Heart right ventricle (tissue), 16 donors: ENCODE data around the gene HID1. TPM values are rescaled to one million over a fixed set of nuclear protein-coding genes. Genes with fewer than 3 reads are reported as not detected.
A peak's percentile ranks its signal among the peaks of the same experiment; 100 is the strongest.

Source experiments
- ATAC-seq, 8 donors: fragments of 200-7000 bp; cut with Tn5 transposase; one replicate each; pipeline ENCODE4 v1.9.1; 2020; ENCODE audit warnings: mild to moderate bottlenecking in 8 of 8, moderate library complexity in 8 of 8, moderate number of reproducible peaks in 1 of 8
- DNase-seq, 2 donors: peaks; one replicate each; pipeline ENCODE4 v3.0.0-alpha.2; 2020
- H3K27ac ChIP-seq, 10 donors: fragments of 200-600 bp; sonication (generic) in 2 of 10; one replicate each; pipeline versions ENCODE4 v1.5.0 to v1.8.0; 2020 to 2022; ENCODE audit warnings: mild to moderate bottlenecking in 3 of 10
- H3K27me3 ChIP-seq, 7 donors: fragments of 200-600 bp; one replicate each; pipeline ENCODE4 v1.8.0; 2021 to 2022; ENCODE audit warnings: mild to moderate bottlenecking in 2 of 7
- H3K36me3 ChIP-seq, 9 donors: fragments of 200-600 bp; sonication (generic) in 1 of 9; one replicate each; pipeline versions ENCODE4 v1.5.0 to v1.8.0; 2020 to 2022; ENCODE audit warnings: mild to moderate bottlenecking in 2 of 9
- H3K4me1 ChIP-seq, 9 donors: fragments of 200-600 bp; sonication (generic) in 1 of 9; one replicate each; pipeline versions ENCODE4 v1.5.0 to v1.8.0; 2020 to 2022; ENCODE audit warnings: mild to moderate bottlenecking in 4 of 9
- H3K4me3 ChIP-seq, 10 donors: fragments of 200-600 bp; sonication (generic) in 2 of 10; one replicate each; pipeline versions ENCODE4 v1.5.0 to v1.8.0; 2020 to 2022; ENCODE audit warnings: mild to moderate bottlenecking in 7 of 10, moderate library complexity in 2 of 10
- H3K9me3 ChIP-seq, 11 donors: fragments of 200-600 bp in 10 of 11; sonication (generic) in 2 of 11; one replicate each; pipeline versions ENCODE4 v1.5.0 to v1.8.0; 2013 to 2022; ENCODE audit warnings: mild to moderate bottlenecking in 2 of 11, control low read depth in 1 of 11, moderate library complexity in 1 of 11
- WGBS, 2 donors: extraction: QIAGEN DNeasy Blood & Tissue Kit; methylation state at CpG; one replicate each; pipeline ENCODE4 v1.1.7; 2013; ENCODE audit warnings: inconsistent platforms in 1 of 2; 5-methylcytosine and 5-hydroxymethylcytosine counted together
- intact Hi-C, 10 donors: fragments of 100-400 bp; cut with DNase I; formaldehyde crosslinking; loops; one replicate each; pipeline versions ENCODE4 v1.11.1 to v1.14.2; 2022
- long read RNA-seq, 3 donors: library from polyadenylated mRNA; unstranded; transcript quantifications; one replicate each; pipeline ENCODE4 v2.0.0, GENCODE V29; 2020 to 2021
- polyA plus RNA-seq, 2 donors: library from polyadenylated mRNA; stranded (reverse); fragments of 200-250 nt; gene quantifications; one replicate each; pipeline ENCODE4 v1.2.3, GENCODE V29; 2013
- total RNA-seq, 10 donors: library from RNA; stranded (reverse); fragmentation: NEBNext Ultra II Directional in 3 of 10; extraction: Animal tissue kit (Norgen Biotek cat#: 25700) in 3 of 10; gene quantifications; one replicate each; pipeline versions ENCODE4 v1.2.1 to v1.2.4, GENCODE V29; 2021 to 2023
- TF ChIP-seq, protein P1 (sequence below), 9 donors: fragments of 200-600 bp; sonication (generic) in 2 of 9; IDR thresholded peaks; one replicate each; pipeline versions ENCODE4 v1.5.0 to v1.8.0; 2021 to 2022; ENCODE audit warnings: antibody characterized with exemption in 9 of 9, mild to moderate bottlenecking in 5 of 9, moderate library complexity in 1 of 9
- donor health status: Arrhythmogenic right ventricular cardiomyopathy.
- donor health status: ischemic (EF 13 %, LVEDD 7.1; RV severe dilation, severe dysfunction).
- donor health status: healthy with polysubstance abuse.
- donor health status: DM: no; HTN: yes; CAD: no.
- donor health status: DM: no; HTN: no; CAD: no.
- donor health status: ischemic (EF 25% LVEDD 6.9; RV normal size, moderate dysfunction).
- donor health status: ischemic (EF 25% LVEDD 5.7; RV mildly dilated, moderate dysfunction).
- donor health status: healthy.
- donor health status: DM: yes; HTN: yes; CAD: no.
- donor health status: Ischemic cardiomyopathy.
- donor health status: ischemic (EF 35%, LVEDD 5.7; RV mildly dilated, moderate dysfunction).
- donor health status: nonischemic (EF 11% LVEDD 7.7; RV severe dilation, severe dysfunction).
- donor health status: DM: yes; HTN: yes; CAD: no.
- donor health status: PGD.
- donor health status: ischemic (EF 29% LVEDD 5.4; RV normal size, mild dysfunction).
- donor health status: nonischemic (EF 23%, LVEDD 6.1; RV moderate dilation, normal function).

Gene HID1, protein sequence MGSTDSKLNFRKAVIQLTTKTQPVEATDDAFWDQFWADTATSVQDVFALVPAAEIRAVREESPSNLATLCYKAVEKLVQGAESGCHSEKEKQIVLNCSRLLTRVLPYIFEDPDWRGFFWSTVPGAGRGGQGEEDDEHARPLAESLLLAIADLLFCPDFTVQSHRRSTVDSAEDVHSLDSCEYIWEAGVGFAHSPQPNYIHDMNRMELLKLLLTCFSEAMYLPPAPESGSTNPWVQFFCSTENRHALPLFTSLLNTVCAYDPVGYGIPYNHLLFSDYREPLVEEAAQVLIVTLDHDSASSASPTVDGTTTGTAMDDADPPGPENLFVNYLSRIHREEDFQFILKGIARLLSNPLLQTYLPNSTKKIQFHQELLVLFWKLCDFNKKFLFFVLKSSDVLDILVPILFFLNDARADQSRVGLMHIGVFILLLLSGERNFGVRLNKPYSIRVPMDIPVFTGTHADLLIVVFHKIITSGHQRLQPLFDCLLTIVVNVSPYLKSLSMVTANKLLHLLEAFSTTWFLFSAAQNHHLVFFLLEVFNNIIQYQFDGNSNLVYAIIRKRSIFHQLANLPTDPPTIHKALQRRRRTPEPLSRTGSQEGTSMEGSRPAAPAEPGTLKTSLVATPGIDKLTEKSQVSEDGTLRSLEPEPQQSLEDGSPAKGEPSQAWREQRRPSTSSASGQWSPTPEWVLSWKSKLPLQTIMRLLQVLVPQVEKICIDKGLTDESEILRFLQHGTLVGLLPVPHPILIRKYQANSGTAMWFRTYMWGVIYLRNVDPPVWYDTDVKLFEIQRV
- total RNA-seq: 10 to 100 TPM in 4 of 10 donors, 1 to 10 TPM in 6; 3.9 to 15.5 (median 9.5) TPM
- 10 to 100 TPM in 1 of 2 donors, 1 to 10 TPM in 1; 8.0 to 23.8 TPM for polyA plus RNA-seq
- long read RNA-seq, donor 1, partial matches to known transcripts: 3 of 7 reads
- long read RNA-seq, donor 1, other reads (novel, unspliced or antisense): 2 of 7 reads
- long read RNA-seq, donor 2, partial matches to known transcripts: 5 of 10 reads
- long read RNA-seq, donor 2, other reads (novel, unspliced or antisense): 3 of 10 reads
- long read RNA-seq, donor 3, partial matches to known transcripts: 2 of 3 reads
- long read RNA-seq, donor 3, other reads (novel, unspliced or antisense): 1 of 3 reads

- Histone ChIP-seq H3K27ac (peak within 1 kb of the TSS; percentile 54 to 86 (median 76)), H3K4me1 (peaks cover 5 to 34% (median 22%) of the 10 kb centered on the region in 9 donors), H3K9me3 (no peaks in the 10 kb centered on the region), H3K4me3 (peak within 1 kb of the TSS; percentile 53 to 90 (median 73)), H3K27me3 (peaks cover 0 to 51% (median 0%) of the 10 kb centered on the region in 7 donors), H3K36me3 (no peaks in the 10 kb centered on the region)
- intact Hi-C loops: loop anchor here in 1 of 10 donors (10.0 kb wide), 1 partner anchor 142 kb away; no protein-coding TSS in a partner anchor
- peak; percentile 62 to 79 (median 72) for ATAC-seq
- DNase-seq: peak; percentile 45 to 74
- 2% methylated on average over 71 to 95 of the region's 95 CpGs for WGBS, 2 donors
- TF ChIP-seq, protein P1, sequence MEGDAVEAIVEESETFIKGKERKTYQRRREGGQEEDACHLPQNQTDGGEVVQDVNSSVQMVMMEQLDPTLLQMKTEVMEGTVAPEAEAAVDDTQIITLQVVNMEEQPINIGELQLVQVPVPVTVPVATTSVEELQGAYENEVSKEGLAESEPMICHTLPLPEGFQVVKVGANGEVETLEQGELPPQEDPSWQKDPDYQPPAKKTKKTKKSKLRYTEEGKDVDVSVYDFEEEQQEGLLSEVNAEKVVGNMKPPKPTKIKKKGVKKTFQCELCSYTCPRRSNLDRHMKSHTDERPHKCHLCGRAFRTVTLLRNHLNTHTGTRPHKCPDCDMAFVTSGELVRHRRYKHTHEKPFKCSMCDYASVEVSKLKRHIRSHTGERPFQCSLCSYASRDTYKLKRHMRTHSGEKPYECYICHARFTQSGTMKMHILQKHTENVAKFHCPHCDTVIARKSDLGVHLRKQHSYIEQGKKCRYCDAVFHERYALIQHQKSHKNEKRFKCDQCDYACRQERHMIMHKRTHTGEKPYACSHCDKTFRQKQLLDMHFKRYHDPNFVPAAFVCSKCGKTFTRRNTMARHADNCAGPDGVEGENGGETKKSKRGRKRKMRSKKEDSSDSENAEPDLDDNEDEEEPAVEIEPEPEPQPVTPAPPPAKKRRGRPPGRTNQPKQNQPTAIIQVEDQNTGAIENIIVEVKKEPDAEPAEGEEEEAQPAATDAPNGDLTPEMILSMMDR (IDR thresholded peaks at IDR 0.05): no peak
Measured at GRCh38 chr17:74972107-74972972, at the start of gene HID1. TSS of gene HID1 (minus strand) at chr17:74972759. CDS start at chr17:74972656, 103 bp downstream.

DNA sequence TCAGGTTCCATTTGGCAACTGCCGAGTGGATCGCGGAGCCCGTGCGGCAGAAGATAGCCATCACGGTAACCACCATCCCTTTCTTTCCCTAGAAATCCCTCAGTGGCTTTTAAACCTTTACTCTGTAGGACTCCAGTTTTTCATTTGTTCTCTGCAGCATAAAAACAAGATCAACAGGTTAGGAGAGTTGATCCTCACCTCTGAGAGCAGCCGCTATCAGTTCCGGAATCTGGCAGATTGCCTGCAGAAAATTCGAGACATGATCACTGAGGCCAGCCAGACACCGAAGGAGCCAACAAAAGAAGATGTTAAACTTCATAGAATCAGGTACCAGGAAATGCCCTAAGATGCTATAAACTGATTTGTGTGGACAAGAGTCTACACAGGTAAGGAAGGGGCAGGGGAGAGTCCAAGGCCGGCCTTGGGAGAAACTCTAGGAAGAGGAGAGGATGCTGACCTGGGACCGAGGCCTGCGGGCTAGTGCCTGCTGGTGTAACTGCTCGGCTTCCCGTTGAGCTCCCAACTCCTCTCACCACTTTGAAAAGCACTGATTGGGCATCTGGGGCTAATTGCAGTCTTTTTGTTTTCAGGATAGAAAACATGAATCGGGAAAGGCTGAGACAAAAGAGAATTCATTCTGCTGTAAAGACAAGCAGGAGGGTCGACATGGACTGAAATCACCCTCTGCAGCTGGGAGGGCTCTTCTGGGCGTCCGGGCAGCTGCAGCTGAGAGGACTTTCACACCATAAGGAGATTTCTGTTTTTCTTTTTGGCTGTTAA lies 48.0 kb upstream of the HID1 start:
- Histone ChIP-seq H3K27ac (no peak overlapping the region), H3K27me3 (no peaks in the 10 kb centered on the region), H3K36me3 (peaks cover 0 to 74% (median 20%) of the 10 kb centered on the region in 9 donors), H3K9me3 (no peaks in the 10 kb centered on the region), H3K4me1 (peaks cover 0 to under 1% (median 0%) of the 10 kb centered on the region in 9 donors), H3K4me3 (no peak overlapping the region)
- intact Hi-C loops: no loop called here
- TF ChIP-seq, protein P1 (IDR thresholded peaks at IDR 0.05): no peak
- DNase-seq (no peak), ATAC-seq (no peak)
- 93 to 94% methylated on average over 19 of the region's 19 CpGs for WGBS, 2 donors

GRCh38 chr17:75019710-75020109 lies 47.2 kb upstream of the HID1 start:
- Histone ChIP-seq H3K9me3 (no peaks in the 10 kb centered on the region), H3K4me1 (no peaks in the 10 kb centered on the region), H3K36me3 (peaks cover 0 to 74% (median 20%) of the 10 kb centered on the region in 9 donors), H3K27me3 (no peaks in the 10 kb centered on the region), H3K4me3 (no peak overlapping the region), H3K27ac (no peak overlapping the region)
- ATAC-seq (no peak), DNase-seq (no peak)
- TF ChIP-seq, protein P1 (IDR thresholded peaks at IDR 0.05): no peak
- intact Hi-C loops: loop anchor here in 1 of 10 donors (10.0 kb wide), 1 partner anchor 55 kb away; no protein-coding TSS in a partner anchor
- 95 to 96% methylated on average over 3 of the region's 3 CpGs for WGBS, 2 donors
